ENCODE data around the gene XRCC2. TPM values are rescaled to one million over a fixed set of nuclear protein-coding genes. Genes with fewer than 3 reads are reported as not detected.
A peak's percentile ranks its signal among the peaks of the same experiment; 100 is the strongest.
"Not testable (repeated sequence)": the region's sequence is repeated elsewhere in the genome, so short reads cannot be mapped to it uniquely, and the experiment has no call there.

The XRCC2 gene
- under 1 TPM; 0.35 to 0.84 (median 0.66) TPM for total RNA-seq

DNA sequence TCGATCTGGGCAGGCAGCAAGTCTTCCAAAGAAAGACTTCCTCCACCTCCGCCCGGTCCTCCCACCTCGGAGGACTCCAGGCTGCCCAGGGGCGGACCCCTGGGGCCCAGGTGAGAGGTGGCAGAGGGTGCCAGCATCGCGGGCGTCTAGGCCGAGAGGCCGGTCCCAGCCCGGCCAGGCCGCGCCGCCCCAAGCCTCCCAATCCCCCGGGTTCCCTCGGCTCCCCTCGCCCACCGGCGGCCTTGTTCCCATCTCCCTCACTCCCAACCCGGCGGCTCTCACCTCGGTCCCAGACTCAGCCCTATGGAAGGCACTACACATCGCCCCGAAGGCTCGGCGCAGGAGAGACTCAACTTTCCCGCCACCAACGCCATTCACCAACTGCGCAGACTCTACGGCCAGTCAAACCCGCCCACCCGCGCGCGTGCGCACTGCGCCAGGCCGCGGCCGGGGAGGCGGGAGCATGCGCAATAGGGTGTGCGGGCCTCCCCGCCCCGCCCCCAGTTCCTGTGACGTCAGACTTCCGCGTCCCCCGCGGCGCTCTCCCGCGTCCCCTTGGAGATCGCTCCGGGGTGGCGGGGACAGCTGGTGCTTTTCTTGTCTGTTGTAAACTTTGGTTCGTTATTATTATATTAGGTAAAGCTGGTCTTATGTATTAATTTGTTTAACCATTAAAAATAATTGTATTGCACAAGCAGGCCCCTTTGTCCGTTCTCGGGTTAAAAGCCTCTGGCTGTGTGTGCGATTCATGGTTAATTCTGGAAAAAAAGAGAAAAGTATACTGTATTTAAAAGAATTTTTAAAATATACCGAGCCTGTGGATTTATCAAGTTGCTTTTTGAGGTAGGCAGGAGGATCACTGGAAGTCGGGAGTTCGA is at the start of gene XRCC2:
TSS of gene XRCC2 (minus strand) at position 383 of the 878 bp plus-strand sequence. CDS start at position 321, 62 bp downstream.
- Histone ChIP-seq H3K9me3 (no peaks in the 10 kb centered on the region), H3K36me3 (no peaks in the 10 kb centered on the region), H3K27ac (peak within 1 kb of the TSS; percentile 65 to 83 (median 82)), H3K4me3 (peak within 1 kb of the TSS; percentile 66 to 76), H3K4me1 (peaks cover 0 to 15% (median 6%) of the 10 kb centered on the region in 3 donors), H3K27me3 (no peaks in the 10 kb centered on the region)
- 5 to 19% methylated on average over 7 to 17 of the region's 63 CpGs for whole genome bisulfite sequencing, 2 donors (ENCODE audit: low coverage in 1 of 2)
- peak; percentile 80 for TF ChIP-seq POLR2AphosphoS5 (IDR thresholded peaks at IDR 0.05)
- TF ChIP-seq, protein P1, sequence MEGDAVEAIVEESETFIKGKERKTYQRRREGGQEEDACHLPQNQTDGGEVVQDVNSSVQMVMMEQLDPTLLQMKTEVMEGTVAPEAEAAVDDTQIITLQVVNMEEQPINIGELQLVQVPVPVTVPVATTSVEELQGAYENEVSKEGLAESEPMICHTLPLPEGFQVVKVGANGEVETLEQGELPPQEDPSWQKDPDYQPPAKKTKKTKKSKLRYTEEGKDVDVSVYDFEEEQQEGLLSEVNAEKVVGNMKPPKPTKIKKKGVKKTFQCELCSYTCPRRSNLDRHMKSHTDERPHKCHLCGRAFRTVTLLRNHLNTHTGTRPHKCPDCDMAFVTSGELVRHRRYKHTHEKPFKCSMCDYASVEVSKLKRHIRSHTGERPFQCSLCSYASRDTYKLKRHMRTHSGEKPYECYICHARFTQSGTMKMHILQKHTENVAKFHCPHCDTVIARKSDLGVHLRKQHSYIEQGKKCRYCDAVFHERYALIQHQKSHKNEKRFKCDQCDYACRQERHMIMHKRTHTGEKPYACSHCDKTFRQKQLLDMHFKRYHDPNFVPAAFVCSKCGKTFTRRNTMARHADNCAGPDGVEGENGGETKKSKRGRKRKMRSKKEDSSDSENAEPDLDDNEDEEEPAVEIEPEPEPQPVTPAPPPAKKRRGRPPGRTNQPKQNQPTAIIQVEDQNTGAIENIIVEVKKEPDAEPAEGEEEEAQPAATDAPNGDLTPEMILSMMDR (IDR thresholded peaks at IDR 0.05): peak in 1 of 4 experiments; percentile 11
- peak; percentile 35 to 73 for TF ChIP-seq POLR2A (IDR thresholded peaks at IDR 0.05)
- no peak for TF ChIP-seq EP300 (IDR thresholded peaks at IDR 0.05)
- ATAC-seq: peak; percentile 99

DNA sequence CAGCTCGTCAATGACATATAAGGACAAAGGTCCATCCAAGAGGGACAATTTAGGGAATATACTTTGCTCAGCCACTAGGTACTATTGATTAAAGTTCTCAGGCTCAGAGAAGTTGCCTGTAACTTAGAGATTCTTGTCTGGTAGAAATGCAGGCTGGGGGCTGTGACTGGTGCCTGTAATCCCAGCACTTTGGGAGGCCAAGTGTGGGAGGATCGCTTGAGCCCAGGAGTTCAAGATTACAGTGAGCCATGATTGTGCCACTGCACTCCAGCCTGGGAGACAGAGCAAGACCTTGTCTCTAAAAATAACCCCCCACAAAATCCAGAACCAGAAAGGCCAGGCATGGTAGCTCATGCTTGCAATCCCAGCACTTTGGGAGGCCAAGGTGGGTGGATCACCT is 47.4 kb upstream of the XRCC2 start:
- H3K4me1 ChIP-seq: no peaks in the 10 kb centered on the region
- no peak overlapping the region for H3K27ac ChIP-seq
- TF ChIP-seq POLR2A (IDR thresholded peaks at IDR 0.05) (no peak), POLR2AphosphoS5 (IDR thresholded peaks at IDR 0.05) (no peak), EP300 (IDR thresholded peaks at IDR 0.05) (no peak)
- TF ChIP-seq, protein P1 (IDR thresholded peaks at IDR 0.05): no peak
- no peaks in the 10 kb centered on the region for H3K27me3 ChIP-seq
- H3K9me3 ChIP-seq: no peaks in the 10 kb centered on the region
- WGBS, 2 donors (ENCODE audit: low coverage in 1 of 2): 73 to 100% methylated on average over 1 to 2 of the region's 2 CpGs
- no peaks in the 10 kb centered on the region for H3K36me3 ChIP-seq
- no peak for ATAC-seq
- no peak overlapping the region for H3K4me3 ChIP-seq

DNA sequence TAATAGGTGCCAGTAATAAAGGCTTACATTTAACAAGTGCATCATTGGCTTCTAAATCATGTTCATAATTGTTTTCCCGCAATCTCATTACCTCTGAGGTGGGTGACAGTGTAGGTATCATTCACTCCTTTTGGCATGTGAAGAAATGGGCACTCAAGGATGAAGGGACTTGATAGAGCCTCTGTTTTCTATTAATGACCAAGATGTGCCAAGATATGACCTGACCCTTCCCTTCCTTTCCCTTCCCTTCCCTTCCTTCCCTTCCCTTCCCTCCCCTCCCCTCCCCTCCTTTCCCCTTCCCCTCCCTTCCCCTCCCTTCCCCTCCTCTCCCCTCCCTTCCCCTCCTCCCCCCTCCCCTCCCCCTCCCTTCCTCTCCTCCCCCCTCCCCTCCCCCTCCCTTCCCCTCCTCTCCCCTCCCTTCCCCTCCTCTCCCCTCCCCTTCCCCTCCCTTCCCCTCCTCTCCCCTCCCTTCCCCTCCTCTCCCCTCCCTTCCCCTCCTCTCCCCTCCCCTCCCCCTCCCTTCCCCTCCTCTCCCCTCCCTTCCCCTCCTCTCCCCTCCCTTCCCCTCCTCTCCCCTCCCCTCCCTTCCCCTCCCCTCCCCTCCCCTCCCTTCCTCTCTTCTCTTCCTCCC is 36.6 kb upstream of the XRCC2 start:
- not testable (repeated sequence) for H3K4me1 ChIP-seq, H3K4me3 ChIP-seq, H3K9me3 ChIP-seq, H3K27ac ChIP-seq, ATAC-seq, H3K36me3 ChIP-seq, H3K27me3 ChIP-seq
- 89 to 91% methylated on average over 1 of the region's 1 CpG for WGBS, 2 donors (ENCODE audit: low coverage in 1 of 2)

DNA sequence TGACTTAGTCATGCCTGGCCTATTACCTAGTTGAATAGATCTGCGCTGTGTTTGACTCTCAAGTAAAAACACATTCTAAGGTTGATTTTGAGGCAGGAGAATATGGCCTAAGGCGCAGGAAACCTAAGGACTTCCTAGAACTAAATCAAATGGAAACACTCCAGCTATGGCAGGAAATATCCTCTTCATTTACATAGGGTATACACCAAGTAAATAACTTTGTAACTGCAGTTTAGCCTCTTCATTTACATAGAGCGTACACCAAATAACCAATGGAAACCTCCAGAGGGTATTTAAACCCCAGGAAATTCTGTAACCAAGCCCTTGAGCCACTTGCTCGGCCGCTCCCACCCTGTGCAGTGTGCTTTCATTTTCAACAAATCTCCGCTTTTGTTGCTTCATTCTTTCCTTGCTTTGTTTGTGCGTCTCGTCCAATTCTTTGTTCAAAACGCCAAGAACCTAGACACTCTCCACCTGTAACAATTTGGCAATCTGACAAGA is 35.6 kb upstream of the XRCC2 start:
- 60 to 66% methylated on average over 7 to 9 of the region's 9 CpGs for WGBS, 2 donors (ENCODE audit: low coverage in 1 of 2)
- ATAC-seq: no peak
- H3K4me1 ChIP-seq: no peaks in the 10 kb centered on the region
- H3K9me3 ChIP-seq: no peaks in the 10 kb centered on the region
- peak overlapping the region in 1 of 2 donors; percentile 4 for H3K4me3 ChIP-seq
- no peak overlapping the region for H3K27ac ChIP-seq
- no peaks in the 10 kb centered on the region for H3K36me3 ChIP-seq
- TF ChIP-seq, protein P1 (IDR thresholded peaks at IDR 0.05): no peak
- no peak for TF ChIP-seq POLR2AphosphoS5 (IDR thresholded peaks at IDR 0.05)
- no peak for TF ChIP-seq EP300 (IDR thresholded peaks at IDR 0.05)
- no peak for TF ChIP-seq POLR2A (IDR thresholded peaks at IDR 0.05)
- H3K27me3 ChIP-seq: peaks cover 6% of the 10 kb centered on the region

DNA sequence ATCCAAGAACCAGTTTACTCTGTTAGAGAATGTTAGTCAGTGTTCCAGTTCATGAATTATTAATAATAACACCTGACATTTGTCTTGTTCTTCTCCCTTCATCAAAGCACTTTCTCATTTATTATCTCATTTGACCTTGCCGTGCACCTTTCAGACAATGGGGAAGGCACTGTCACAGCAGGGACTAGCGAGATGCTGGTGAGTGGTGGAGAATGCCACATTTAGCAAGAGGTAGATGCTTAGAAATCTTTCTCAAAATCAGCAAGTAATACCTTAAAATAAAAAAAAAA is 34.2 kb upstream of the XRCC2 start:
- Histone ChIP-seq H3K27ac (no peak overlapping the region), H3K9me3 (peaks cover 0 to 3% (median 0%) of the 10 kb centered on the region in 3 donors), H3K4me1 (no peaks in the 10 kb centered on the region), H3K36me3 (no peaks in the 10 kb centered on the region), H3K4me3 (no peak overlapping the region), H3K27me3 (peaks cover 6% of the 10 kb centered on the region)
- WGBS, 2 donors (ENCODE audit: low coverage in 1 of 2): 58 to 90% methylated on average over 2 of the region's 2 CpGs
- no peak for ATAC-seq
- TF ChIP-seq EP300 (IDR thresholded peaks at IDR 0.05): no peak
- TF ChIP-seq POLR2A (IDR thresholded peaks at IDR 0.05): no peak
- TF ChIP-seq, protein P1 (IDR thresholded peaks at IDR 0.05): no peak
- TF ChIP-seq POLR2AphosphoS5 (IDR thresholded peaks at IDR 0.05): no peak

Measured in gastroesophageal sphincter (tissue), 4 donors.